Stimulated activated CD8-positive, alpha-beta memory T cell treated with anti-CD3 and anti-CD28 coated beads, Interleukin-12 subunit alpha, Interleukin-12 subunit beta, amount 100 ng/mL, for 1 hour (primary cell): ENCODE data around the gene TBX18.

Experiments
- DNase-seq: peaks from one replicate; pipeline ENCODE4 v3.0.0-alpha.2; 2020; ENCODE audit warnings: low read depth

TBX18 gene

GRCh38 chr6:84764332-84765049 is at the start of gene TBX18:
TSS of gene TBX18 (minus strand) at chr6:84764598. CDS start at chr6:84764181, 417 bp downstream.
- no peak for DNase-seq

- no peak for DNase-seq
These were observed 47.0 kb upstream of the TBX18 start for GRCh38 chr6:84811351-84811750.

- DNase-seq = no peak
These were observed 45.1 kb upstream of the TBX18 start for GRCh38 chr6:84809455-84809854.

- no peak for DNase-seq
These were observed 44.2 kb upstream of the TBX18 start for GRCh38 chr6:84808491-84809061.

GRCh38 chr6:84805145-84805544 is 40.7 kb upstream of the TBX18 start:
- DNase-seq = no peak

GRCh38 chr6:84804720-84805119 is 40.3 kb upstream of the TBX18 start:
- DNase-seq = no peak

GRCh38 chr6:84801250-84801649 is 36.9 kb upstream of the TBX18 start:
- no peak for DNase-seq

GRCh38 chr6:84798257-84798656 is 33.9 kb upstream of the TBX18 start:
- no peak for DNase-seq

- no peak for DNase-seq
These were observed 31.9 kb upstream of the TBX18 start for GRCh38 chr6:84796343-84796742.

- DNase-seq = no peak
These were observed 27.5 kb upstream of the TBX18 start for GRCh38 chr6:84791927-84792326.

- no peak for DNase-seq
These were observed 26.8 kb upstream of the TBX18 start for GRCh38 chr6:84791233-84791632.

GRCh38 chr6:84789170-84789569 is 24.8 kb upstream of the TBX18 start:
- DNase-seq = no peak

- no peak for DNase-seq
These were observed 24.3 kb upstream of the TBX18 start for GRCh38 chr6:84788689-84789088.

GRCh38 chr6:84785671-84786070 is 21.3 kb upstream of the TBX18 start:
- no peak for DNase-seq

- no peak for DNase-seq
These were observed 15.5 kb upstream of the TBX18 start for GRCh38 chr6:84779917-84780316.

GRCh38 chr6:84779380-84779779 is 15.0 kb upstream of the TBX18 start:
- no peak for DNase-seq

GRCh38 chr6:84777888-84778287 is 13.5 kb upstream of the TBX18 start:
- no peak for DNase-seq

GRCh38 chr6:84776392-84776791 is 12.0 kb upstream of the TBX18 start:
- DNase-seq = no peak

- no peak for DNase-seq
These were observed 11.4 kb upstream of the TBX18 start for GRCh38 chr6:84775751-84776150.

- DNase-seq = no peak
These were observed 10.5 kb upstream of the TBX18 start for GRCh38 chr6:84774985-84775284.

GRCh38 chr6:84774157-84774984 is 10.0 kb upstream of the TBX18 start:
- DNase-seq = no peak

- no peak for DNase-seq
These were observed 9.2 kb upstream of the TBX18 start for GRCh38 chr6:84773431-84774156.

GRCh38 chr6:84773133-84773430 is 8.7 kb upstream of the TBX18 start:
- no peak for DNase-seq
